Thoracic aorta (tissue), 2 donors: ENCODE measurements around the gene TRABD. TPM values are rescaled to one million over a fixed set of nuclear protein-coding genes. Genes with fewer than 3 reads are reported as not detected.

ENCODE experiments used
- ATAC-seq: fragments of 150-250 bp; one replicate; pipeline ENCODE4 v1.8.0; 2017; ENCODE audit warnings: low read depth; ENCODE audit not compliant: insufficient number of reproducible peaks, low FRiP score
- DNase-seq: peaks from one replicate; pipeline ENCODE4 v3.0.0-alpha.2; 2020; ENCODE audit warnings: low spot score
- H3K27ac ChIP-seq, 2 donors: fragments of 200-600 bp; sonication (generic); 1 replicate in 1 of 2; 2 replicates in 1 of 2; pipeline ENCODE4 v1.5.1; 2016; ENCODE audit warnings: mild to moderate bottlenecking in 2 of 2, moderate library complexity in 2 of 2
- H3K27me3 ChIP-seq: fragments of 200-600 bp; sonication (generic); replicated peaks from 2 replicates; pipeline ENCODE4 v1.6.0; 2016; ENCODE audit warnings: mild to moderate bottlenecking; ENCODE audit not compliant: insufficient read depth
- H3K36me3 ChIP-seq: fragments of 200-600 bp; sonication (generic); one replicate; pipeline ENCODE4 v1.5.1; 2016
- H3K4me1 ChIP-seq, 2 donors: fragments of 200-600 bp; sonication (generic); 1 replicate in 1 of 2; 2 replicates in 1 of 2; pipeline versions ENCODE4 v1.5.1 to v1.6.0; 2016; ENCODE audit warnings: low read depth in 2 of 2, mild to moderate bottlenecking in 1 of 2; ENCODE audit not compliant: control insufficient read depth in 1 of 2
- H3K4me3 ChIP-seq: fragments of 200-600 bp; sonication (generic); 2 replicates; pipeline ENCODE4 v1.5.1; 2016; ENCODE audit warnings: mild to moderate bottlenecking
- H3K9me3 ChIP-seq: fragments of 200-600 bp; sonication (generic); 2 replicates; pipeline ENCODE4 v1.5.1; 2016
- total RNA-seq, 2 donors: library from RNA; depleted of rRNA; stranded (reverse); fragments of >200 nt; gene quantifications; one replicate each; pipeline versions ENCODE4 v1.1.0 to v1.2.3, GENCODE V29; 2016
- TF ChIP-seq, protein P1 (sequence below): fragments of 200-600 bp; sonication (generic); IDR thresholded peaks from one replicate; pipeline ENCODE4 v1.5.1; 2019; ENCODE audit warnings: antibody characterized with exemption

The TRABD gene
- total RNA-seq, 2 donors from 2014 or later: 31.7 to 40.6 TPM

DNA sequence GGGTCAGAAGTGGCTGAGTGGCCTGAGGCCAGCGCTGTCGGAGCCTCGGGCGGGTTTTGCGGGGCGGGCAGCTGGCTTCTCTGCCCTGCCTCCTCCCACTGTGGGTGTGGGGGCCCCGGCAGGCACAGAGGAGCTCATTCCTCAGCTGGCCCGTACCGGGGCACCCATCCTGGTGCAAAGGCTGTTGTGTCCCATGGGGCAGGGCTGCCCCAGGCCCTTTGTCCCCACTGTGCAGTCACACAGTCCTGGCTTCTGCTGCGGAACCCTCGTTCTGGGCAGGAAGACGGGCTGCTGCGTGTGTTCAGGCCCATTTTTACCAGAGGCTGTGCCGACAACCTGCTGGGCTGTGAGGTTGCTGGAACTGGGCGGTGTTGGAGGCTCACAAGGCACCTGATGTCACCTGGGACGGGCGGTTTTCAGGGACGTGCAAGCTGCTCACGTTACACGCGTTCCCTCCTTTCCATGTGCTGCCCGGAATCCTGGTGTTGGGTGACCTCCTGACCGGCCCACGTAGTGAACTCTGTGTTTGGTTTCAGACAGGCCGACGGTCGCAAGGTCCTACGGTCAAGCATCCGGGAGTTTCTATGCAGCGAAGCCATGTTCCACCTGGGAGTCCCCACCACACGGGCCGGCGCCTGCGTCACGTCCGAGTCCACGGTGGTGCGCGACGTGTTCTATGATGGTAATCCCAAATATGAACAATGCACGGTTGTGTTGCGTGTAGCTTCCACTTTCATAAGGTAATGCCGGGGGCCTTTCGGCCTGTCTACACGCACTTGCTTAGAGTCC, 20.3 kb downstream of the TRABD start:
- no peaks in the 10 kb centered on the region for H3K9me3 ChIP-seq
- no peak overlapping the region for H3K27ac ChIP-seq
- H3K27me3 ChIP-seq: no peaks in the 10 kb centered on the region
- TF ChIP-seq, protein P1, sequence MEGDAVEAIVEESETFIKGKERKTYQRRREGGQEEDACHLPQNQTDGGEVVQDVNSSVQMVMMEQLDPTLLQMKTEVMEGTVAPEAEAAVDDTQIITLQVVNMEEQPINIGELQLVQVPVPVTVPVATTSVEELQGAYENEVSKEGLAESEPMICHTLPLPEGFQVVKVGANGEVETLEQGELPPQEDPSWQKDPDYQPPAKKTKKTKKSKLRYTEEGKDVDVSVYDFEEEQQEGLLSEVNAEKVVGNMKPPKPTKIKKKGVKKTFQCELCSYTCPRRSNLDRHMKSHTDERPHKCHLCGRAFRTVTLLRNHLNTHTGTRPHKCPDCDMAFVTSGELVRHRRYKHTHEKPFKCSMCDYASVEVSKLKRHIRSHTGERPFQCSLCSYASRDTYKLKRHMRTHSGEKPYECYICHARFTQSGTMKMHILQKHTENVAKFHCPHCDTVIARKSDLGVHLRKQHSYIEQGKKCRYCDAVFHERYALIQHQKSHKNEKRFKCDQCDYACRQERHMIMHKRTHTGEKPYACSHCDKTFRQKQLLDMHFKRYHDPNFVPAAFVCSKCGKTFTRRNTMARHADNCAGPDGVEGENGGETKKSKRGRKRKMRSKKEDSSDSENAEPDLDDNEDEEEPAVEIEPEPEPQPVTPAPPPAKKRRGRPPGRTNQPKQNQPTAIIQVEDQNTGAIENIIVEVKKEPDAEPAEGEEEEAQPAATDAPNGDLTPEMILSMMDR: no peak
- ATAC-seq: no peak
- H3K36me3 ChIP-seq: peaks cover 23% of the 10 kb centered on the region
- no peak for DNase-seq
- H3K4me1 ChIP-seq: peaks cover 12 to 22% of the 10 kb centered on the region in 2 donors
- H3K4me3 ChIP-seq: no peak overlapping the region

DNA sequence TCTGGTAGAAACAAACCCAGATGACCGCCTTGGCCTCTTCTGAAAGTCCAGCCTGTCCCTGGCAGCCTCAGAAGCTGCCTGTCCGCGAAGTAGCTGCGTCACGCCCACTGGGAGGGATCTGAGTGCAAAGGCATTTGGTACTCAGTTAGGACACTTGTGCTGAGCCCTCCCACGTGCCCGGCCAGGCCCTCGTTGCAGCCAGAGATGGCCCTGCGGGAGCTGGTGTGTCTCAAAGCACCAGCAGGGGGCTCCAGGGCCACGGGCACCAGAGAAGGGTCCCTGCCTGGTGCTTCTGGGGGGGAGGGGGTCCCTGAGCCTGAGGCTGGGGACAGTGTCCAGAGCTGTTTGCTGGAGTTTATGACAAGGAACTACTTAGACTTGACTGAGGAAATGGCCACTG, 20.9 kb downstream of the TRABD start:
- Histone ChIP-seq H3K27ac (no peak overlapping the region), H3K4me1 (peaks cover 12 to 21% of the 10 kb centered on the region in 2 donors), H3K36me3 (peaks cover 23% of the 10 kb centered on the region), H3K27me3 (no peaks in the 10 kb centered on the region), H3K4me3 (no peak overlapping the region), H3K9me3 (no peaks in the 10 kb centered on the region)
- ATAC-seq (no peak), DNase-seq (no peak)
- TF ChIP-seq, protein P1: no peak

DNA sequence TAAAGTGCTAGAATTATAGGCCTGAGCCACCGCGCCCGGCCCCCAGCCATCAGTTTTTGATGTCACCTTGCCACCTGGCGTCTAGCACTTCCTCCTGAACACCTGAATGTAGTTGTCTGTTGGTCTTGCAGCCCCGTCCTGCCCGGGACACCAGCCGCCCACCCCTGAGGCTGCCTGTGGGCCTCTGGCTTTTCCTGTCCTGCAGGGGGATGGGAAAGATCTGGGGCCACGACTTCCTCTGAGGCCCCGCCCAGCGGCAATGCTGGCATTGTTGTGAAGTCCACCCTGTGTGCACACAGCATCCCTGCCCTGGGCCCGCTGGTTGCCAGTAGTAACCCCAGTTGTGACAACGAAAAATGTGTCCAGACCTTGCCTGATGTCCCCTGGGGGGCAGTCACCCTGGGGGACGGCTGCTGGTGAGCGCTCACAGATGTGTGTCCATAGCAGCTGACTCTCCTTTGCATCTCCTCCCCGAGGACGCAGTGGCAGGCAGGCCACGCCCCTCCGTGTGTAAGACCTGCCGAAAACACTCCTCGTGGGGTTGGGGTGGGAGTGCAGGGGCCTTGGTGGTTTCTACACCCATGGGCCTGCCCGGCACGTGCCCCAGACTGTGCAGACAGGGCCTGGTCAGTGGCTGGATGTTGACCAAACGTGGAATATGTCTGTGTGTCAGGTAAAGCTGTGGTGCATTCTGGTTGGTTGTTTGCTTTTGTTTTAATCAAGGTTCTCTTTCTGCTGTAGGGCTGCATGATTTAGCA, 21.8 kb downstream of the TRABD start:
- no peaks in the 10 kb centered on the region for H3K27me3 ChIP-seq
- no peaks in the 10 kb centered on the region for H3K9me3 ChIP-seq
- ATAC-seq (no peak), DNase-seq (no peak)
- TF ChIP-seq, protein P1: no peak
- peaks cover 23% of the 10 kb centered on the region for H3K36me3 ChIP-seq
- no peak overlapping the region for H3K4me3 ChIP-seq
- no peak overlapping the region for H3K27ac ChIP-seq
- H3K4me1 ChIP-seq: peaks cover 2 to 11% of the 10 kb centered on the region in 2 donors

DNA sequence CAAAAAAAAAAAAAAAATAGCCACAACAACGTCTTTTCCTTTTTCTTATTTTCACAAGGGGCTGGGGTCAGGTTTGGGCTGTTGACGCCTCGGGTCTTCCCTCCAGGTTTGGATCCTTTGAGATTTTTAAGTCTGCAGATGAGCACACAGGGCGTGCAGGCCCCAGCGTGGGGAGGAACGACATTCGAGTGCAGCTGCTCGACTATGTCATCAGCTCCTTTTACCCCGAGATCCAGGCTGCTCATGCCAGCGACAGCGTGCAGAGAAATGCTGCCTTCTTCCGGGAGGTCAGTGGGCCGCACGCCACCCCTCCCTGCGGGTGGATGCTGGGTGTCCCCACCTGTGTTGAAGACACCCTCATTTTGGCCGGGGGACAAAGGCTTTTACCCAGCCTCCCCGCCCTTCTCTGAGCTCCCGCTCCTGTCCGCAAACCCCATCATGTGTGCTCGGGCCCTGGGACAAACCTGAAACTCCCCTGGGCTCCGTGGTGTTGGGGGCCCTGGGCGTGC, 22.8 kb downstream of the TRABD start:
- H3K27me3 ChIP-seq: no peaks in the 10 kb centered on the region
- peaks cover 0 to 9% of the 10 kb centered on the region in 2 donors for H3K4me1 ChIP-seq
- DNase-seq (no peak), ATAC-seq (no peak)
- H3K36me3 ChIP-seq: peaks cover 23% of the 10 kb centered on the region
- no peak overlapping the region for H3K27ac ChIP-seq
- no peak overlapping the region for H3K4me3 ChIP-seq
- no peaks in the 10 kb centered on the region for H3K9me3 ChIP-seq
- TF ChIP-seq, protein P1: no peak
